GM12878 (cell line): ENCODE data around the gene MAPRE3. TPM values are rescaled to one million over a fixed set of nuclear protein-coding genes. Genes with fewer than 3 reads are reported as not detected.

Experiments used
- ATAC-seq: fragments of 200-7000 bp; cut with Tn5 transposase; 3 replicates; pipeline ENCODE4 v1.9.1; 2020; ENCODE audit warnings: mild to moderate bottlenecking, moderate library complexity
- BruUV-seq: library from RNA; stranded (reverse); fragments of 400-500 nt; replicated peaks from 2 replicates; lab custom pipeline; 2021; lab: Mats Ljungman, UMichigan
- CTCF ChIA-PET: fragments of 300-600 bp; sonication (Branson Sonifier 250); formaldehyde crosslinking; extraction: SDS; loops from one replicate; lab custom pipeline; 2021; ENCODE audit warnings: inconsistent platforms; lab: Yijun Ruan, JAX
- POLR2A ChIA-PET: fragments of 350-600 bp; formaldehyde crosslinking; extraction: SDS; loops from one replicate; lab custom pipeline; 2021; ENCODE audit warnings: inconsistent platforms; lab: Charles Lee
- RAD21 ChIA-PET: fragments of 300-600 bp; sonication (Branson Sonifier 250); formaldehyde crosslinking; loops from one replicate; lab custom pipeline; 2023; ENCODE audit warnings: antibody characterized with exemption; ENCODE audit not compliant: unreplicated experiment; lab: Charles Lee
- SMC1A ChIA-PET: fragments of 300-600 bp; sonication (Branson Sonifier 250); formaldehyde crosslinking; loops from one replicate; lab custom pipeline; 2023; ENCODE audit not compliant: unreplicated experiment, uncharacterized antibody; lab: Charles Lee
- DNase-seq: peaks from one replicate; pipeline ENCODE4 v3.0.0-alpha.2; 2011; ENCODE audit warnings: low read depth, low spot score
- FAIRE-seq: peaks from 3 replicates; lab custom pipeline; 2011; peaks lifted over from hg19 to GRCh38; lab: Jason Lieb, UNC
- H2AFZ ChIP-seq: 2 replicates; pipeline ENCODE4 v1.6.0; 2011; ENCODE audit warnings: low read depth, low read length, control low read depth; ENCODE audit not compliant: control insufficient read depth
- H3K27ac ChIP-seq: 2 replicates; pipeline ENCODE4 v1.5.1; 2011; ENCODE audit warnings: control low read depth; ENCODE audit not compliant: control insufficient read depth, insufficient read depth
- H3K27me3 ChIP-seq, 2 experiments: replicated peaks in 1 of 2; 2 replicates each; pipeline versions ENCODE4 v1.6.0 to v1.6.1; 2011; ENCODE audit warnings: low read length in 1 of 2; ENCODE audit not compliant: control insufficient read depth in 2 of 2, insufficient read depth in 2 of 2
- H3K36me3 ChIP-seq, 2 experiments: 2 replicates each; pipeline ENCODE4 v1.5.1; 2011; ENCODE audit warnings: low read length in 1 of 2; ENCODE audit not compliant: control insufficient read depth in 2 of 2, insufficient read depth in 2 of 2
- H3K4me1 ChIP-seq: 2 replicates; pipeline ENCODE4 v1.6.1; 2011; ENCODE audit warnings: mild to moderate bottlenecking, low read length, moderate library complexity, mixed read lengths; ENCODE audit not compliant: control insufficient read depth, insufficient read depth
- H3K4me2 ChIP-seq: 2 replicates; pipeline ENCODE4 v1.6.0; 2011; ENCODE audit warnings: control low read depth; ENCODE audit not compliant: control insufficient read depth, insufficient read depth
- H3K4me3 ChIP-seq: fragments of 200-600 bp; sonication (generic); 2 replicates; pipeline ENCODE4 v1.5.1; 2016
- H3K79me2 ChIP-seq: 2 replicates; pipeline ENCODE4 v1.6.0; 2011; ENCODE audit warnings: low read length; ENCODE audit not compliant: control insufficient read depth, insufficient read depth
- H3K9ac ChIP-seq: 2 replicates; pipeline ENCODE4 v1.8.0; 2011; ENCODE audit warnings: low read length, control low read depth, mixed read lengths; ENCODE audit not compliant: control insufficient read depth, insufficient read depth
- H3K9me3 ChIP-seq: replicated peaks from 3 replicates; pipeline ENCODE4 v1.5.1; 2011; ENCODE audit warnings: mild to moderate bottlenecking, low read length; ENCODE audit not compliant: control insufficient read depth, insufficient read depth
- H4K20me1 ChIP-seq: 2 replicates; pipeline ENCODE4 v1.6.0; 2011; ENCODE audit not compliant: control insufficient read depth, insufficient read depth
- CBFB ChIP-seq: IDR thresholded peaks from 2 replicates; pipeline ENCODE4 v1.6.1; 2016; ENCODE audit warnings: antibody characterized with exemption, low read depth
- CBX3 ChIP-seq: fragments of 200-600 bp; sonication (generic); IDR thresholded peaks from 2 replicates; pipeline ENCODE4 v1.6.1; 2016; ENCODE audit warnings: low read depth, borderline replicate concordance
- HDAC2 ChIP-seq: fragments of 200-600 bp; sonication (generic); IDR thresholded peaks from 2 replicates; pipeline ENCODE4 v1.6.1; 2017
- RB1 ChIP-seq: fragments of 450-650 bp; formaldehyde crosslinking; IDR thresholded peaks from 2 replicates; pipeline ENCODE4 v1.6.1; 2017; ENCODE audit warnings: mild to moderate bottlenecking, borderline replicate concordance
- RFX5 ChIP-seq: IDR thresholded peaks from 2 replicates; pipeline ENCODE4 v1.6.1; 2011; ENCODE audit warnings: low read depth, low read length, improper control_type of control experiment
- SP1 ChIP-seq: IDR thresholded peaks from one replicate; pipeline ENCODE4 v1.6.1; 2011; ENCODE audit warnings: low read depth, low read length
- ZNF274 ChIP-seq: IDR thresholded peaks from one replicate; pipeline ENCODE4 v1.8.0; 2011; ENCODE audit not compliant: insufficient read length, insufficient read depth
- WGBS: methylation state at CpG from one replicate; pipeline ENCODE4 v1.1.6; 2016; ENCODE audit warnings: low lambda C conversion rate; ENCODE audit not compliant: insufficient replicate concordance, insufficient coverage; ENCODE audit errors: missing lambda C conversion rate; 5-methylcytosine and 5-hydroxymethylcytosine counted together
- in situ Hi-C: fragments of 300-500 bp; cut with MboI; formaldehyde crosslinking; loops from 9 replicates; pipeline ENCODE4 v1.14.3; 2018; ENCODE audit warnings: mixed read lengths
- intact Hi-C: fragments of 100-400 bp; cut with micrococcal nuclease; formaldehyde crosslinking; loops from one replicate; pipeline ENCODE4 v1.14.2; 2022; ENCODE audit not compliant: unreplicated experiment
- polyA plus RNA-seq, 11 experiments: library from polyadenylated mRNA; depleted of rRNA in 4 of 11; unstranded in 6 of 11; stranded (reverse) in 5 of 11; fragments of >200 nt; fragmentation: Nextera tagmentation in 4 of 11; fragmentation: Illumina TruSeq in 1 of 11; extraction: Ambion mirVana in 4 of 11; extraction: Trizol in 1 of 11; gene quantifications; 1 replicate in 1 of 11; 2 replicates in 10 of 11; pipeline versions ENCODE4 v1.2.1 to v1.2.3, GENCODE V29; 2011 to 2016; ENCODE audit warnings: inconsistent platforms in 2 of 11, missing spikeins in 2 of 11, low read depth in 1 of 11
- total RNA-seq, 4 experiments: library from RNA; depleted of rRNA in 3 of 4; stranded (reverse); fragments of >200 nt in 3 of 4; fragmentation: Illumina TruSeq in 1 of 4; extraction: Trizol in 1 of 4; gene quantifications; 2 replicates each; pipeline versions ENCODE4 v1.2.1 to v1.2.3, GENCODE V29; 2013 to 2021
- TF ChIP-seq, protein P1 (sequence below): IDR thresholded peaks from 2 replicates; pipeline ENCODE4 v1.6.1; 2012; ENCODE audit warnings: low read length, inconsistent platforms
- TF ChIP-seq, protein P2 (sequence below): fragments of 450-650 bp; IDR thresholded peaks from 2 replicates; pipeline ENCODE4 v1.6.1; 2018; ENCODE audit warnings: mild to moderate bottlenecking, low read depth, moderate library complexity; ENCODE audit not compliant: partially characterized antibody

Gene MAPRE3
- total and polyA plus RNA-seq, 10 of the 15 experiments (the other 5 are each of a cell fraction or from before 2014, with no cell fraction given) = 0.03 to 1.3 (median 0.73) TPM; not detected in 1

DNA sequence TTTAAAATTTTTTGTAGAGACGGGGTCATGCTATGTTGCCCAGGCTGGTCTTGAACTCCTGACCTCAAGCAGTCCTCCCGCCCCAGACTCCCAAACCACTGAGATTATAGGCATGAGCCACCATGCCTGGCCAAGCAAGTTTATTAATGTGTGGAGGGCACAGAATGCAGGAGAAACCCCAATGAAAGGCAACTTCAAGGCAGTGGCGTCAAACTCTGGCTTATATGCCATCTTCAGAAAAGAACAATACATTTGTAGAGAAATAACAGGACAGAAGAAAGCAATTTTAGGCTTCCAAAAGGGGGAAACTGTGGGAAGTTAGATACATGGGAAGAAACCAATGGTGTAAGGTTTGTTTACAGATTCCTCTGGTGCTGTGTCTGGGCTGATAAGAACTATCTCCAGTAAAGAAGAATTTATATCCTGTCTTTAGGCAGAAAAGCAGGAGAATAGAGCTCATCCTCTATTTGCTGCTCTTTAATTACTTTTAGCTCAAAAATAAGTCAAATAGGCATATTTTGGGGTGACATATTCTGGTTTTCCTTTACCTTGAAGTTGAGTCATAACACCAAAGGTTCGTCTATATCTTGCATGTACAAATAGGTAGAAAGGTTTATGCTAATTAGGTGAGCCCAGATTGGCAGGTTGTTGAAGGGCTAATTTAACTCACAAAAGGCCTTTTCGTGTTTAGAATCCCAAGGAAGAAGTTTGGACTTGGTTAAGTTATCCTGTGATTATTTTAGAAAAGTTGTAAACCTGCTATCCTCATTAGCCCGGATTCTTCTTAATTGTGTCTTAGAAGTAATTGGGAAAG, 36.4 kb downstream of the MAPRE3 start:
- Histone ChIP-seq H3K79me2 (no peaks in the 10 kb centered on the region), H2AFZ (no peak overlapping the region), H4K20me1 (no peaks in the 10 kb centered on the region), H3K4me2 (no peak overlapping the region), H3K9ac (no peak overlapping the region), H3K9me3 (no peaks in the 10 kb centered on the region), H3K4me1 (peaks cover 4% of the 10 kb centered on the region; the same call in 1 of the 2 replicates), H3K27ac (no peak overlapping the region), H3K27me3 (no peaks in the 10 kb centered on the region; a peak in 1 of 4 replicates), H3K4me3 (no peak overlapping the region), H3K36me3 (no peaks in the 10 kb centered on the region)
- no TSS peak for BruUV-seq
- ATAC-seq (no peak), FAIRE-seq (no peak), DNase-seq (no peak)
- ChIA-PET RAD21 (no interaction called here), CTCF (interaction anchor here (1.0 to 2.5 kb wide), 3 partner anchors 11 to 273 kb away, joined by 3 to 8 read pairs (median 4); no protein-coding TSS in a partner anchor), POLR2A (no interaction called here), SMC1A (no interaction called here)
- in situ Hi-C loops = no loop called here
- WGBS = 39% methylated on average over 6 of the region's 6 CpGs
- intact Hi-C loops = no loop called here
- no peak for TF ChIP-seq ZNF274
- TF ChIP-seq CBFB = no peak
- no peak for TF ChIP-seq RB1
- TF ChIP-seq, protein P1, sequence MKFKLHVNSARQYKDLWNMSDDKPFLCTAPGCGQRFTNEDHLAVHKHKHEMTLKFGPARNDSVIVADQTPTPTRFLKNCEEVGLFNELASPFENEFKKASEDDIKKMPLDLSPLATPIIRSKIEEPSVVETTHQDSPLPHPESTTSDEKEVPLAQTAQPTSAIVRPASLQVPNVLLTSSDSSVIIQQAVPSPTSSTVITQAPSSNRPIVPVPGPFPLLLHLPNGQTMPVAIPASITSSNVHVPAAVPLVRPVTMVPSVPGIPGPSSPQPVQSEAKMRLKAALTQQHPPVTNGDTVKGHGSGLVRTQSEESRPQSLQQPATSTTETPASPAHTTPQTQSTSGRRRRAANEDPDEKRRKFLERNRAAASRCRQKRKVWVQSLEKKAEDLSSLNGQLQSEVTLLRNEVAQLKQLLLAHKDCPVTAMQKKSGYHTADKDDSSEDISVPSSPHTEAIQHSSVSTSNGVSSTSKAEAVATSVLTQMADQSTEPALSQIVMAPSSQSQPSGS = no peak
- no peak for TF ChIP-seq RFX5
- TF ChIP-seq HDAC2 = no peak
- TF ChIP-seq, protein P2, sequence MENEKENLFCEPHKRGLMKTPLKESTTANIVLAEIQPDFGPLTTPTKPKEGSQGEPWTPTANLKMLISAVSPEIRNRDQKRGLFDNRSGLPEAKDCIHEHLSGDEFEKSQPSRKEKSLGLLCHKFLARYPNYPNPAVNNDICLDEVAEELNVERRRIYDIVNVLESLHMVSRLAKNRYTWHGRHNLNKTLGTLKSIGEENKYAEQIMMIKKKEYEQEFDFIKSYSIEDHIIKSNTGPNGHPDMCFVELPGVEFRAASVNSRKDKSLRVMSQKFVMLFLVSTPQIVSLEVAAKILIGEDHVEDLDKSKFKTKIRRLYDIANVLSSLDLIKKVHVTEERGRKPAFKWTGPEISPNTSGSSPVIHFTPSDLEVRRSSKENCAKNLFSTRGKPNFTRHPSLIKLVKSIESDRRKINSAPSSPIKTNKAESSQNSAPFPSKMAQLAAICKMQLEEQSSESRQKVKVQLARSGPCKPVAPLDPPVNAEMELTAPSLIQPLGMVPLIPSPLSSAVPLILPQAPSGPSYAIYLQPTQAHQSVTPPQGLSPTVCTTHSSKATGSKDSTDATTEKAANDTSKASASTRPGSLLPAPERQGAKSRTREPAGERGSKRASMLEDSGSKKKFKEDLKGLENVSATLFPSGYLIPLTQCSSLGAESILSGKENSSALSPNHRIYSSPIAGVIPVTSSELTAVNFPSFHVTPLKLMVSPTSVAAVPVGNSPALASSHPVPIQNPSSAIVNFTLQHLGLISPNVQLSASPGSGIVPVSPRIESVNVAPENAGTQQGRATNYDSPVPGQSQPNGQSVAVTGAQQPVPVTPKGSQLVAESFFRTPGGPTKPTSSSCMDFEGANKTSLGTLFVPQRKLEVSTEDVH = no peak
- no peak for TF ChIP-seq SP1
- TF ChIP-seq CBX3 = no peak
